Lower lobe of right lung (tissue), 2 donors: ENCODE data around the gene LPIN1. TPM values are rescaled to one million over a fixed set of nuclear protein-coding genes. Genes with fewer than 3 reads are reported as not detected.
"Not testable (repeated sequence)": the region's sequence is repeated elsewhere in the genome, so short reads cannot be mapped to it uniquely, and the experiment has no call there.

ENCODE experiments used
- ATAC-seq, 2 donors: fragments of 200-7000 bp; cut with Tn5 transposase; one replicate each; pipeline ENCODE4 v1.9.1; 2020 to 2022; ENCODE audit warnings: mild to moderate bottlenecking in 2 of 2, moderate library complexity in 2 of 2
- DNase-seq: peaks from one replicate; pipeline ENCODE4 v3.0.0-alpha.2; 2020
- H3K27ac ChIP-seq: fragments of 200-600 bp; one replicate; pipeline ENCODE4 v1.8.0; 2022
- H3K27me3 ChIP-seq: fragments of 200-600 bp; one replicate; pipeline ENCODE4 v1.8.0; 2022; ENCODE audit warnings: low read depth
- H3K36me3 ChIP-seq: fragments of 200-600 bp; one replicate; pipeline ENCODE4 v1.8.0; 2022; ENCODE audit warnings: mild to moderate bottlenecking
- H3K4me1 ChIP-seq: fragments of 200-600 bp; one replicate; pipeline ENCODE4 v1.8.0; 2022
- H3K4me3 ChIP-seq: fragments of 200-600 bp; one replicate; pipeline ENCODE4 v1.8.0; 2022; ENCODE audit warnings: mild to moderate bottlenecking
- H3K9me3 ChIP-seq: fragments of 200-600 bp; one replicate; pipeline ENCODE4 v1.8.0; 2022
- intact Hi-C: fragments of 100-400 bp; cut with DNase I; formaldehyde crosslinking; loops from one replicate; pipeline ENCODE4 v1.11.0; 2022
- total RNA-seq: library from RNA; stranded (reverse); fragmentation: NEBNext Ultra II Directional; extraction: Animal tissue kit (Norgen Biotek cat#: 25700); gene quantifications from one replicate; pipeline ENCODE4 v1.2.1, GENCODE V29; 2021
- TF ChIP-seq, protein P1 (sequence below): fragments of 200-600 bp; IDR thresholded peaks from one replicate; pipeline ENCODE4 v1.8.0; 2022; ENCODE audit warnings: antibody characterized with exemption, mild to moderate bottlenecking
- donor health status: DM: no; HTN: yes; CAD: no; lungs with severe emphysema.

Gene LPIN1
- total RNA-seq, 1 donor from 2014 or later = 52.7 TPM

DNA sequence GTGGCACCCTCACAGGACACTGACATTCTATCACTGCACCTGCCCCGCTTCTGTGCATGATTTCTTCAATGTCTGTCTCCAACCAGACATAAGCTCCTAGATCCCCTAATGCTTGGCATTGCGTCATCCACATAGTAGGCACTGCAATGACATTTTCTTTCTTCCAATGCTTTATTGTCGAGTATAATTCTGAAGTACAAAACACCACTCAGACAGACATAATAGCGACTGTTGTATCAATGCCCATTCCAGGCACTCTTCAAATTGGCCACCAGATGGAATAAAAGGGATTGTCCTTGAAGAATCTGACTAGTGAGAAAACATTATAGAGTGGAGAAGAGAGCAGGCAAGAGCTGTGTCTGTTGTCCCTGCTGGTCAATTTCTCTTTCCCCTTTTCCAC is 89.0 kb downstream of the LPIN1 start:
- intact Hi-C loops = no loop called here
- Histone ChIP-seq H3K27ac (no peak overlapping the region), H3K9me3 (peaks cover 5% of the 10 kb centered on the region), H3K36me3 (no peaks in the 10 kb centered on the region), H3K4me1 (peaks cover 9% of the 10 kb centered on the region), H3K4me3 (no peak overlapping the region), H3K27me3 (no peaks in the 10 kb centered on the region)
- DNase-seq (no peak), ATAC-seq (no peak)
- TF ChIP-seq, protein P1, sequence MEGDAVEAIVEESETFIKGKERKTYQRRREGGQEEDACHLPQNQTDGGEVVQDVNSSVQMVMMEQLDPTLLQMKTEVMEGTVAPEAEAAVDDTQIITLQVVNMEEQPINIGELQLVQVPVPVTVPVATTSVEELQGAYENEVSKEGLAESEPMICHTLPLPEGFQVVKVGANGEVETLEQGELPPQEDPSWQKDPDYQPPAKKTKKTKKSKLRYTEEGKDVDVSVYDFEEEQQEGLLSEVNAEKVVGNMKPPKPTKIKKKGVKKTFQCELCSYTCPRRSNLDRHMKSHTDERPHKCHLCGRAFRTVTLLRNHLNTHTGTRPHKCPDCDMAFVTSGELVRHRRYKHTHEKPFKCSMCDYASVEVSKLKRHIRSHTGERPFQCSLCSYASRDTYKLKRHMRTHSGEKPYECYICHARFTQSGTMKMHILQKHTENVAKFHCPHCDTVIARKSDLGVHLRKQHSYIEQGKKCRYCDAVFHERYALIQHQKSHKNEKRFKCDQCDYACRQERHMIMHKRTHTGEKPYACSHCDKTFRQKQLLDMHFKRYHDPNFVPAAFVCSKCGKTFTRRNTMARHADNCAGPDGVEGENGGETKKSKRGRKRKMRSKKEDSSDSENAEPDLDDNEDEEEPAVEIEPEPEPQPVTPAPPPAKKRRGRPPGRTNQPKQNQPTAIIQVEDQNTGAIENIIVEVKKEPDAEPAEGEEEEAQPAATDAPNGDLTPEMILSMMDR = no peak

DNA sequence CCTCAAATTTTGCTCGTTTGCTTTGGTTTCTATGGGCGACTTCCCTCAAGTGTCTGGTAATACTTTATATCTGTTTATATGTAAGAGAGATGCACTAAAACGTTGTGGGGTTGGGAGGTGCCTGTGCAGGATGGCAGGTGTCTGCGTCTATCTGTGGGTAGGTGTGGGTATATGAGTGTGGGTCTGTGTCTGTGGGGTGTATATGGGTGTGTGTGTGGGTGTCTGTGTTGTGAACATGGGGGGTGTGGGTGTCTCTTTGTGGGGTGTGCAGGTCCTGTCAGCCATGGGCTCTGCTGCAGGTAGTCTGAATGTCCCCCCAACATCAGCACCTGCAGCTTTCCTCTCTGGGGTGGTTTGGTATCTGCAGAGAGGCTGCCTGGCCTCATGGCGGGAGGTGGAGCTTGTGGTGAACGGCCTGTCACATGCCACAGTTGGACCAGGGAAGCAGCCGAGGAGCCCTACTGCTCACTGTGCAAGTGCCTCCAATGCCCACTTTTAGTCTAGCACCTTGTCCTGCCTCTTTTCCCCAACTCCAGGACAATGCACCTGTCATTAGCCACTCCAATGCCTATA is 90.3 kb downstream of the LPIN1 start:
- TF ChIP-seq, protein P1 = no peak
- H3K27ac ChIP-seq = no peak overlapping the region
- intact Hi-C loops = no loop called here
- H3K9me3 ChIP-seq = peaks cover 5% of the 10 kb centered on the region
- H3K36me3 ChIP-seq = no peaks in the 10 kb centered on the region
- no peaks in the 10 kb centered on the region for H3K27me3 ChIP-seq
- no peaks in the 10 kb centered on the region for H3K4me1 ChIP-seq
- no peak for ATAC-seq
- no peak for DNase-seq
- H3K4me3 ChIP-seq = no peak overlapping the region

DNA sequence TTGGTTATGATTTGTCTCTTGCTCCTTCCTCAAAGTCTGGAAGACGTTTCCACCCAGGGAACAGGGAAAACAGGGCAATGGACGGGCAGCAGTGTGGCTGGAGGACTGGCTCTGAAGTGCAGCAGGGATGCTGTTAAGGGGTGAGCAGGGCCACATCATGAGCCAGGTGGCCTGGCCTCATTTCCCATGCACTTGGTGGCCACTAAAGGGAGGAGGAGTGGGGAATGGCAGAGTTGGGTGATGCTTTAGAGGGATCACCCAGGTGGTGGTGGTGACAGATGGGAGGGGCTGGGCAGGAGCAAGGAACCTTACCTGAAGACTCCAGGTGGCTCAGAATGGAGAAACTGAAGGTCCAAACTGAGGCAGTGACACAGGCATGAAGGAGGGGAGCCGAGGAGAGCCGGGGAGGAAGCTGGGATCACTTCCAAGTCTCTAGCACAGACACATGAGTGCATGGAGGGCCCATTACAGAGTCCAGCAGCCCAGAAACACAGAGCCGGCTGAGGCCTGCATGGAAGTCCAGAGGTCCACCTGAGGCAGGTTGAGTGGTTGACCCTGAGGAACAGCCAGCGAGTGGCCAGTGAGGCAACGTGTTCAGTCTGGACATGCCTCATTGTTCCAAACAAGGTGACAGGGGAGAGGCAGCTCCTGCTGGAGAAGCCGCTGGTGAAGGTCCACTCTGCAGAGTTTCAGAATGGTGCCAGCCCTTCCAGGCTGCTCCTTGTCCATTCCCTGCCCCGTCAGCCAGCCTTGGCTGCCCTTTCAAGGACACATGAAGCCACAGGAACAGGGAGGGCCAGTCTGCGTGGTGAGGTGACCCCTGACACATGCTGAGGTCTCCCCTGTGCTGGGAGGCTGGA is 91.7 kb downstream of the LPIN1 start:
- no peak overlapping the region for H3K27ac ChIP-seq
- no peaks in the 10 kb centered on the region for H3K4me1 ChIP-seq
- no peak for ATAC-seq
- DNase-seq = no peak
- TF ChIP-seq, protein P1 = no peak
- no peaks in the 10 kb centered on the region for H3K27me3 ChIP-seq
- no peaks in the 10 kb centered on the region for H3K36me3 ChIP-seq
- intact Hi-C loops = no loop called here
- H3K9me3 ChIP-seq = peaks cover 5% of the 10 kb centered on the region
- H3K4me3 ChIP-seq = no peak overlapping the region

DNA sequence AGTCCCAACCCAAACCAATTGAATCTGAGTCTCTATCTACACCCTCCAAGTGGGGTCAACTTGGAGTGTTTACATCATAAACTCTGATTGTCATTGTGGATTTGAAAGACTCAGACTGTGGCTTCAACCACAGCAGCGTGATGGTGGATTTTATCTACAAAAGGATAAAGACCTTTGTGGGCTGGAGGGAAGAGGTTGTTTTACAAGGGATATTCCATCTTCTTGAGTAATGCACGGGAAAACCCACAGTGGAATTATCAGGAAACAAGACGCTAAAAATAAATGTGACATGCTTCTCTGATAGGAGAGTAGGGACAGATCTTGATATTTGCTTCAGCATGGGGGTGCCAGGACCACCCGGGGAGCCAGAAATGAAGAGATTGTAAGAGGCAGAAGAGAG is 93.5 kb downstream of the LPIN1 start:
- no peak overlapping the region for H3K4me3 ChIP-seq
- no peaks in the 10 kb centered on the region for H3K36me3 ChIP-seq
- H3K9me3 ChIP-seq = no peaks in the 10 kb centered on the region
- TF ChIP-seq, protein P1 = no peak
- DNase-seq = no peak
- no peaks in the 10 kb centered on the region for H3K4me1 ChIP-seq
- H3K27me3 ChIP-seq = no peaks in the 10 kb centered on the region
- intact Hi-C loops = no loop called here
- H3K27ac ChIP-seq = no peak overlapping the region
- ATAC-seq = no peak

DNA sequence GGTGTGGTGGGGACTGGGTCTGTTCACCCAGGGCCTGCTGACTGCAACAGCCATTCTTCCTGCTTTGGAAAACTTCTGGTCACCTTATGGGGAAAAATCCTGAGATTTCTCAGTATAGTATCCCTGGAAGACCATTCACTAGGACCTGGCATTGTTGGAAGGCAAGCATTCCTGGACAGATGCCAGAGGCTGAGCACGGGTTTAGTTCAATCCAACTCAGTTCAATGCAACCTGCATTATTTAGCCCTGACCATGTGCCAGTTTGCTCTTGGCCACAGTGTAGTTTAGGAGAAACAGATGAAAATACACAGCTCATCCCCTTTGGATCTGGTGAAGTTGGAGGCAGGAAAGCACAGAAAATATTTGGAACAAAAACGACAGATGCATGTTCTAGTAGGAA is 95.9 kb downstream of the LPIN1 start:
- ATAC-seq = no peak
- no peak for DNase-seq
- Histone ChIP-seq H3K36me3 (no peaks in the 10 kb centered on the region), H3K9me3 (no peaks in the 10 kb centered on the region), H3K4me1 (no peaks in the 10 kb centered on the region), H3K4me3 (no peak overlapping the region), H3K27me3 (no peaks in the 10 kb centered on the region), H3K27ac (no peak overlapping the region)
- TF ChIP-seq, protein P1 = no peak
- intact Hi-C loops = no loop called here

DNA sequence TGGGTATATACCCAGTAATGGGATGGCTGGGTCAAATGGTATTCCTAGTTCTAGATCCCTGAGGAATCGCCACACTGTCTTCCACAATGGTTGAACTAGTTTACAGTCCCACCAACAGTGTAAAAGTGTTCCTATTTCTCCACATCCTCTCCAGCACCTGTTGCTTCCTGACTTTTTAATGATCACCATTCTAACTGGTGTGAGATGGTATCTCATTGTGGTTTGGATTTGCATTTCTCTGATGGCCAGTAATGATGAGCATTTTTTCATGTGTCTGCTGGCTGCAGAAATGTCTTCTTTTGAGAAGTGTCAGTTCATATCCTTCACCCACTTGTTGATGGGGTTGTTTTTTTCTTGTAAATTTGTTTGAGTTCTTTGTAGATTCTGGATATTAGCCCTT is 98.4 kb downstream of the LPIN1 start:
- DNase-seq, H3K4me3 ChIP-seq, intact Hi-C loops, H3K4me1 ChIP-seq, H3K9me3 ChIP-seq, ATAC-seq, H3K36me3 ChIP-seq, H3K27me3 ChIP-seq, H3K27ac ChIP-seq: not testable (repeated sequence)

DNA sequence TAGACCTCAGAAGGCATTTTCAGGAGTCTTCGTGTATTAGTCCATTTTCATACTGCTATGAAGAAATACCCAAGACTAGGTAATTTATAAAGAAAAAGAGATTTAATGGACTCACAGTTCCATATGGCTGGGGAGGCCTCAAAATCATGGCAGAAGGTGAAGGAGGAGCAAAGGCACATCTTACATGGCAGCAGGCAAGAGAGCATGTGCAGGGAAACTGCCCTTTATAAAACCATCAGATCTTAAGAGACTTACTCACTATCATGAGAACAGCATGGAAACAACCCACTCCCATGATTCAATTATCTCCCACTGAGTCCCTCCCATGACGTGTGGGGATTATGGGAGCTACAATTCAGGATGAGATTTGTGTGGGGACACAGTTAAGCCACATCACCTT is 101.5 kb downstream of the LPIN1 start:
- DNase-seq, H3K4me1 ChIP-seq, H3K27me3 ChIP-seq, intact Hi-C loops, H3K9me3 ChIP-seq, H3K36me3 ChIP-seq, H3K27ac ChIP-seq, H3K4me3 ChIP-seq, ATAC-seq: not testable (repeated sequence)
